Muscle of leg (tissue), 11 donors: ENCODE data around the gene SUPT20H. TPM values are rescaled to one million over a fixed set of nuclear protein-coding genes. Genes with fewer than 3 reads are reported as not detected.

Experiments used
- DNase-seq: peaks from one replicate; pipeline ENCODE4 v3.0.0; 2013
- H3K27ac ChIP-seq: one replicate; pipeline ENCODE4 v1.5.1; 2013; ENCODE audit warnings: mild to moderate bottlenecking, low read length, control low read depth
- H3K27me3 ChIP-seq: one replicate; pipeline ENCODE4 v1.6.1; 2013; ENCODE audit warnings: low read length; ENCODE audit not compliant: control insufficient read depth, insufficient read depth
- H3K36me3 ChIP-seq: one replicate; pipeline ENCODE4 v1.6.1; 2013; ENCODE audit warnings: low read length; ENCODE audit not compliant: control insufficient read depth, insufficient read depth
- H3K4me1 ChIP-seq: one replicate; pipeline ENCODE4 v1.6.1; 2013; ENCODE audit warnings: low read length; ENCODE audit not compliant: control insufficient read depth, insufficient read depth
- H3K4me3 ChIP-seq: one replicate; pipeline ENCODE4 v1.5.1; 2013; ENCODE audit warnings: low read length, control low read depth
- H3K9me3 ChIP-seq: replicated peaks from 2 replicates; pipeline ENCODE4 v1.6.1; 2013; ENCODE audit warnings: low read depth, low read length; ENCODE audit not compliant: control insufficient read depth
- WGBS: methylation state at CpG from one replicate; pipeline ENCODE4 v1.1.5; 2013; ENCODE audit warnings: missing lambda C conversion rate; ENCODE audit not compliant: insufficient coverage; 5-methylcytosine and 5-hydroxymethylcytosine counted together
- polyA plus RNA-seq, 8 donors: library from polyadenylated mRNA; unstranded; fragments of 120-200 nt; gene quantifications; one replicate each; pipeline versions ENCODE4 v1.2.1 to v1.2.3, GENCODE V29; 2013; ENCODE audit warnings: inconsistent platforms in 1 of 8, low replicate concordance in 1 of 8; ENCODE audit not compliant: insufficient read length in 8 of 8, insufficient read depth in 1 of 8
- total RNA-seq: library from RNA; stranded (reverse); fragments of 120-200 nt; gene quantifications from one replicate; pipeline ENCODE4 v1.2.4, GENCODE V29; 2013

Gene SUPT20H
- total and polyA plus RNA-seq, 9 donors, result 34.7 to 62.1 (median 49.9) TPM

GRCh38 chr13:36981156-36981743 is 78.2 kb downstream of the SUPT20H start:
- Histone ChIP-seq H3K9me3 (no peaks in the 10 kb centered on the region), H3K4me1 (no peaks in the 10 kb centered on the region), H3K27me3 (no peaks in the 10 kb centered on the region), H3K27ac (no peak overlapping the region), H3K4me3 (no peak overlapping the region), H3K36me3 (peaks cover 38% of the 10 kb centered on the region)
- DNase-seq, result peak; percentile 68
- WGBS, result no CpG with 5 or more reads among the region's 6 CpGs

GRCh38 chr13:36979361-36980050 is 80.0 kb downstream of the SUPT20H start:
- Histone ChIP-seq H3K9me3 (peaks cover 2% of the 10 kb centered on the region), H3K36me3 (peaks cover 39% of the 10 kb centered on the region), H3K27ac (no peak overlapping the region), H3K27me3 (no peaks in the 10 kb centered on the region), H3K4me1 (no peaks in the 10 kb centered on the region), H3K4me3 (no peak overlapping the region)
- DNase-seq, result no peak
- 83% methylated on average over 2 of the region's 7 CpGs for WGBS

- peaks cover 38% of the 10 kb centered on the region for H3K36me3 ChIP-seq
- H3K9me3 ChIP-seq, result peaks cover 2% of the 10 kb centered on the region
- no peaks in the 10 kb centered on the region for H3K4me1 ChIP-seq
- no peak overlapping the region for H3K4me3 ChIP-seq
- H3K27ac ChIP-seq, result no peak overlapping the region
- WGBS, result 100% methylated on average over 1 of the region's 1 CpG
- no peak for DNase-seq
- H3K27me3 ChIP-seq, result no peaks in the 10 kb centered on the region
These were observed 84.3 kb downstream of the SUPT20H start for GRCh38 chr13:36975172-36975571.

GRCh38 chr13:36973621-36974295 is 85.7 kb downstream of the SUPT20H start:
- DNase-seq, result no peak
- Histone ChIP-seq H3K36me3 (peaks cover 31% of the 10 kb centered on the region), H3K27me3 (no peaks in the 10 kb centered on the region), H3K4me3 (no peak overlapping the region), H3K9me3 (peaks cover 2% of the 10 kb centered on the region), H3K4me1 (no peaks in the 10 kb centered on the region), H3K27ac (no peak overlapping the region)
- WGBS, result no CpG with 5 or more reads among the region's 5 CpGs

- Histone ChIP-seq H3K4me1 (no peaks in the 10 kb centered on the region), H3K27me3 (no peaks in the 10 kb centered on the region), H3K9me3 (peaks cover 2% of the 10 kb centered on the region), H3K4me3 (no peak overlapping the region), H3K27ac (no peak overlapping the region), H3K36me3 (peaks cover 30% of the 10 kb centered on the region)
- no peak for DNase-seq
- WGBS, result no CpG with 5 or more reads among the region's 1 CpG
These were observed 86.5 kb downstream of the SUPT20H start for GRCh38 chr13:36973009-36973408.

- Histone ChIP-seq H3K27ac (no peak overlapping the region), H3K36me3 (peaks cover 38% of the 10 kb centered on the region), H3K27me3 (no peaks in the 10 kb centered on the region), H3K4me1 (no peaks in the 10 kb centered on the region), H3K4me3 (no peak overlapping the region), H3K9me3 (no peaks in the 10 kb centered on the region)
- no peak for DNase-seq
- 67% methylated on average over 1 of the region's 4 CpGs for WGBS
These were observed 93.1 kb downstream of the SUPT20H start for GRCh38 chr13:36966404-36966803.

- 80% methylated on average over 1 of the region's 2 CpGs for WGBS
- H3K36me3 ChIP-seq, result peaks cover 39% of the 10 kb centered on the region
- H3K27me3 ChIP-seq, result no peaks in the 10 kb centered on the region
- no peaks in the 10 kb centered on the region for H3K9me3 ChIP-seq
- H3K4me3 ChIP-seq, result no peak overlapping the region
- H3K27ac ChIP-seq, result no peak overlapping the region
- no peak for DNase-seq
- H3K4me1 ChIP-seq, result no peaks in the 10 kb centered on the region
These were observed 93.7 kb downstream of the SUPT20H start for GRCh38 chr13:36965767-36966166.

GRCh38 chr13:36959456-36960116 is 99.9 kb downstream of the SUPT20H start:
- Histone ChIP-seq H3K4me3 (no peak overlapping the region), H3K27me3 (no peaks in the 10 kb centered on the region), H3K27ac (peak overlapping the region; percentile 33), H3K36me3 (peaks cover 39% of the 10 kb centered on the region), H3K9me3 (no peaks in the 10 kb centered on the region), H3K4me1 (no peaks in the 10 kb centered on the region)
- WGBS, result no CpG with 5 or more reads among the region's 2 CpGs
- DNase-seq, result peak; percentile 92
